ENCODE results near the gene AKIRIN2.

Gene AKIRIN2

GRCh38 chr6:87668013-87668412 lies 34.0 kb downstream of the AKIRIN2 start:
- no peak for TF ChIP-seq CTCF (conservative IDR thresholded peaks at IDR 0.05; ENCODE audit: low read length)
- H3K4me3 ChIP-seq (ENCODE audit: low read length) = no peak overlapping the region
- no peak for DNase-seq (ENCODE audit: low read depth)

GRCh38 chr6:87667032-87667431 lies 35.0 kb downstream of the AKIRIN2 start:
- no peak for DNase-seq (ENCODE audit: low read depth)
- no peak overlapping the region for H3K4me3 ChIP-seq (ENCODE audit: low read length)
- TF ChIP-seq CTCF (conservative IDR thresholded peaks at IDR 0.05; ENCODE audit: low read length) = no peak

GRCh38 chr6:87664921-87665485 lies 37.0 kb downstream of the AKIRIN2 start:
- DNase-seq (ENCODE audit: low read depth) = no peak
- no peak for TF ChIP-seq CTCF (conservative IDR thresholded peaks at IDR 0.05; ENCODE audit: low read length)
- no peak overlapping the region for H3K4me3 ChIP-seq (ENCODE audit: low read length)

- TF ChIP-seq CTCF (conservative IDR thresholded peaks at IDR 0.05; ENCODE audit: low read length) = no peak
- DNase-seq (ENCODE audit: low read depth) = no peak
- H3K4me3 ChIP-seq (ENCODE audit: low read length) = no peak overlapping the region
Measured at GRCh38 chr6:87663434-87663833, 38.6 kb downstream of the AKIRIN2 start.

- DNase-seq (ENCODE audit: low read depth) = peak; percentile 44
- H3K4me3 ChIP-seq (ENCODE audit: low read length) = no peak overlapping the region
- TF ChIP-seq CTCF (conservative IDR thresholded peaks at IDR 0.05; ENCODE audit: low read length) = no peak
Measured at GRCh38 chr6:87661503-87661902, 40.5 kb downstream of the AKIRIN2 start.

GRCh38 chr6:87661016-87661415 lies 41.0 kb downstream of the AKIRIN2 start:
- DNase-seq (ENCODE audit: low read depth) = peak; percentile 77
- no peak for TF ChIP-seq CTCF (conservative IDR thresholded peaks at IDR 0.05; ENCODE audit: low read length)
- no peak overlapping the region for H3K4me3 ChIP-seq (ENCODE audit: low read length)

- H3K4me3 ChIP-seq (ENCODE audit: low read length) = no peak overlapping the region
- no peak for TF ChIP-seq CTCF (conservative IDR thresholded peaks at IDR 0.05; ENCODE audit: low read length)
- peak; percentile 75 for DNase-seq (ENCODE audit: low read depth)
Measured at GRCh38 chr6:87660226-87660911, 41.7 kb downstream of the AKIRIN2 start.

Data from AG10803 (cell line).